NCI-H69 (cell line): ENCODE results near the gene NDUFS6.

Experiments
- DNase-seq: peaks from one replicate; lab custom pipeline; 2025; lab: John Stamatoyannopoulos, UW

NDUFS6 gene

DNA sequence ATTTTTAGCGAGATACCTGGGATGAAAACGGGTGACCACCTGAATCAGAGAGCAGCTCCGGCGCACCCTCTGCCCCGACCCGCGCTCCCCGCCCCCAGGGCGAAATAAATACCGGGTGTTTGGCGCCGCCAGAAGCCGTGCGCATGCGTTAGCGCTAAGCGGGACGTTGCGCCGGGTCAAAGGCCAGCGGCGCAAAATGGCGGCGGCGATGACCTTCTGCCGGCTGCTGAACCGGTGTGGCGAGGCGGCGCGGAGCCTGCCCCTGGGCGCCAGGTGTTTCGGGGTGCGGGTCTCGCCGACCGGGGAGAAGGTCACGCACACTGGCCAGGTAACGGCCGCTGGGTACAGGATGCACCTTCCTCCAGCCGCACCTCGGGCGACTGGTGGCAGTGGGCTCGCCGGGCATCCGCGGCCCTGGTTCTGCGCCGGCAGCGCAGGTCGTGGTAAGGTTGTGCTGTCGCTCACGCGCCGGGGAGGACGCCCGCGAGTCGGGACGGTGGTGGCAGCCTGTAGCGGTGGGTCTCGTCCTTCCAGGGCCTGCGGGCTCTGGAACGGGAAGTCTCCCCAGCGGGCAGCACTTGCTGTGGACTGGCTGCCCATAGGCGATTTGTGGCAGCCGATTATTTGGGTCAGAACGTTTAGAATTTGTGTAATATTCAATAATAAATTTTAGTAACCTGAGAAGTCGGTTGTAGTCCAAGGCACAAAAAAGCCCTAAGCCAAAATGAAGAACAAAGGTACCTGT lies at the start of gene NDUFS6:
TSS of gene NDUFS6 (plus strand) at position 186 of the 745 bp plus-strand sequence. CDS start at position 197, 11 bp downstream.
- DNase-seq: peak; percentile 90

GRCh38 chr5:1751864-1752822 lies 49.1 kb upstream of the NDUFS6 start:
- DNase-seq: no peak

GRCh38 chr5:1752881-1753280 lies 48.3 kb upstream of the NDUFS6 start:
- no peak for DNase-seq

- no peak for DNase-seq
These were observed 47.7 kb upstream of the NDUFS6 start for GRCh38 chr5:1753490-1753889.

- no peak for DNase-seq
These were observed 46.5 kb upstream of the NDUFS6 start for GRCh38 chr5:1754531-1755220.

DNA sequence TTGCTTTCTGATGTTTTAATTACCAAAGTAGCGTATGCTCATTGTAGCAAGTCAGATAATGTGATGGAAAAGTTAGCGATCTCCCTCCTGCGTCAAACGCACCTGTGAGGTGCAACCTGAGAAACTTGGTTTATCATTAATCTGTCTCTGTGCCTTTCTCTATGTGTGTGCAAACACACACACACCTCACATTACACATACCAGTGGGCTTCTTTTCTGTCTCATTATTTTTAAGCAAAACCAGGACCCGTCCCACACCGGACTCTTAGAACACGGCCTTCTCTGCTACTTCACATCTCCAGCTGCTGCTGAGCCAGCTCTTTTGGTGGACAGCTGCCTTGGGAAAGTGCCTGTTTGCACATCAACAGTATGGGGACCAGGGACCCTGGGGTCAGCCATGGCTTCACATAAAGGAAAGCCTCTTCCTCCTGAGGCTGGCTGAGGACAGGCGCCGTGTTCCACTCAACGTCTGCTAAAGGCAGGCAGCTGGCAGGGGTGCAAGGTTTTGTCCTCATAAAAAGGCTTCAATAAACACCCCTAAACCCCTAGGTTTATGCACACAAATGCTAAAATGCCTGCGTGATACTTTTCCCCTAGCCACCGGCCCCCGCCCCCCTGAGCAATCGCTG lies 45.8 kb upstream of the NDUFS6 start:
- DNase-seq: no peak

GRCh38 chr5:1756481-1756880 lies 44.7 kb upstream of the NDUFS6 start:
- DNase-seq: no peak

- DNase-seq: no peak
These were observed 43.7 kb upstream of the NDUFS6 start for GRCh38 chr5:1757511-1757910.

- DNase-seq: no peak
These were observed 42.6 kb upstream of the NDUFS6 start for GRCh38 chr5:1758574-1758973.

GRCh38 chr5:1759378-1759970 lies 41.7 kb upstream of the NDUFS6 start:
- no peak for DNase-seq

- DNase-seq: no peak
These were observed 41.0 kb upstream of the NDUFS6 start for GRCh38 chr5:1760231-1760630.

DNA sequence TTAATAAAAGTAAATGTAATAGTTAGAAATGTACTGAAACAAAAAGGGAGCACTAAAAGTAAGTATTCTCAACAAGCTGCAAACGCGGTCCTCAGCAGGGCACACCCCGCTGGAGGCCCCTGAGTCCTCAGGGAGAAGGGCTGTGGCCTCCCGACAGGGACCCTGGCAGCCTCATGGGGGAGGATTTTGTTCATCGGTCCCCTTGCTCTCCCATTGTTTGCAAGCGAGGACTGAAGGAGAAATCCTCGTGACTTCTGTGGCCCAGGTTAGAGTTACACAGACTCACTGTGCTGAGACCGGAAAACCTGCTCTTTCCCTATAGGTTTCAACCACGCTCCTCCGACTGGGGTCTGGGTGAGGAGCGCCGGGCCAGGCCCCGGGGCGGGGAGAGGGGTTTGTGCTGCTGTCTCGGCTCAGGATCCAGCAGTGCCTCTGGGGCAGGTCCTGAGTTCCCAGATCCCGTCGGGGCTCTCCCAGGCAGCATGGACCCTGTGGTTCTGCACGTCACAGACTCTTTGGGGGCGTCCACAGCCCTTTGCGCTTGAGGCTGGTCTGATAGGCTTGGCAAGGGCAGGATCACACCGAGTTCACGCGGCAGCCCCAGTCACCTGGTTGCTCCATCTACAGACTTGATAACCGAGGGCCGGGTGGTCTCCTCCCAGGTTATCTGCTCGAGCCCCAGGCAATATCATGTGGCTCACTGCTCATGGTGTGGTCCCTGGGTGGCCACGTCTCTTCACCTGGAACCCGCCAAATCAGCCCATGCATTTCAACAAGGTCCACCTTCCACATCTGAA lies 40.4 kb upstream of the NDUFS6 start:
- no peak for DNase-seq

GRCh38 chr5:1761453-1761755 lies 39.8 kb upstream of the NDUFS6 start:
- no peak for DNase-seq

- DNase-seq: no peak
These were observed 38.9 kb upstream of the NDUFS6 start for GRCh38 chr5:1762121-1762882.

- no peak for DNase-seq
These were observed 38.2 kb upstream of the NDUFS6 start for GRCh38 chr5:1762883-1763547.

DNA sequence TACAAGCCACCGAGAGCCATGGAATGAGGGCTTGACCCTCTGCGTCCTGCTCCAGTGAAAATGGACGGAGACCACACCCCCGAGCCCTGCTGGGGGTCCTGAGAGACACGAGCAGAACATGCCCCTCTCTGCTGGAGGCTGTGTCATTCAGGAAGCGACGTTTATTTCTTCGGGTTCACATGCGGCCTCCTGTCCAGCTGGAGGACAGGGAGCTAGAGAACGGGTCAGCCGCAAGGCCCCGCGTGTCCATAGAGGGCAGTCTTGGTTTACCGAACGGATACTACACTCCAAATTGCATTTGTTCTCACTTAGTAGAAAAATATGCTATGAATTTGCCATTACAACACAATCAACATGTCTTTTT lies 37.7 kb upstream of the NDUFS6 start:
- peak; percentile 12 for DNase-seq

- no peak for DNase-seq
These were observed 37.1 kb upstream of the NDUFS6 start for GRCh38 chr5:1763960-1764605.

- DNase-seq: no peak
These were observed 36.6 kb upstream of the NDUFS6 start for GRCh38 chr5:1764606-1764960.
